ENCODE data around the gene CTPS1.
A peak's percentile ranks its signal among the peaks of the same experiment; 100 is the strongest.

The CTPS1 gene

GRCh38 chr1:41024953-41025352 lies 45.5 kb downstream of the CTPS1 start:
- DNase-seq (ENCODE audit: low read depth), result no peak

GRCh38 chr1:41025979-41026819 lies 46.7 kb downstream of the CTPS1 start:
- DNase-seq (ENCODE audit: low read depth), result no peak

GRCh38 chr1:41028034-41028642 lies 48.6 kb downstream of the CTPS1 start:
- no peak for DNase-seq (ENCODE audit: low read depth)

GRCh38 chr1:41030872-41031616 lies 51.5 kb downstream of the CTPS1 start:
- no peak for DNase-seq (ENCODE audit: low read depth)

GRCh38 chr1:41032147-41032546 lies 52.7 kb downstream of the CTPS1 start:
- no peak for DNase-seq (ENCODE audit: low read depth)

- DNase-seq (ENCODE audit: low read depth), result no peak
Measured at GRCh38 chr1:41033272-41033671, 53.8 kb downstream of the CTPS1 start.

GRCh38 chr1:41037116-41037903 lies 57.8 kb downstream of the CTPS1 start:
- DNase-seq (ENCODE audit: low read depth), result no peak

- peak; percentile 38 for DNase-seq (ENCODE audit: low read depth)
Measured at GRCh38 chr1:41038110-41038509, 58.6 kb downstream of the CTPS1 start.

- no peak for DNase-seq (ENCODE audit: low read depth)
Measured at GRCh38 chr1:41041614-41042270, 62.2 kb downstream of the CTPS1 start.

GRCh38 chr1:41044187-41044586 lies 64.7 kb downstream of the CTPS1 start:
- DNase-seq (ENCODE audit: low read depth), result no peak

- no peak for DNase-seq (ENCODE audit: low read depth)
Measured at GRCh38 chr1:41045740-41046139, 66.2 kb downstream of the CTPS1 start.

GRCh38 chr1:41046347-41046775 lies 66.9 kb downstream of the CTPS1 start:
- no peak for DNase-seq (ENCODE audit: low read depth)

- no peak for DNase-seq (ENCODE audit: low read depth)
Measured at GRCh38 chr1:41048540-41048939, 69.0 kb downstream of the CTPS1 start.

GRCh38 chr1:41051022-41051421 lies 71.5 kb downstream of the CTPS1 start:
- peak; percentile 38 for DNase-seq (ENCODE audit: low read depth)

GRCh38 chr1:41053316-41053715 lies 73.8 kb downstream of the CTPS1 start:
- no peak for DNase-seq (ENCODE audit: low read depth)

- DNase-seq (ENCODE audit: low read depth), result no peak
Measured at GRCh38 chr1:41056907-41057306, 77.4 kb downstream of the CTPS1 start.
